Testis (tissue), 3 donors: ENCODE measurements around the gene ZNF627. TPM values are rescaled to one million over a fixed set of nuclear protein-coding genes. Genes with fewer than 3 reads are reported as not detected.
"Not testable (repeated sequence)": the region's sequence is repeated elsewhere in the genome, so short reads cannot be mapped to it uniquely, and the experiment has no call there.

Experiments
- DNase-seq: peaks from one replicate; pipeline ENCODE4 v3.0.0-alpha.2; 2019
- H3K27ac ChIP-seq, 2 donors: fragments of 200-600 bp; sonication (generic); one replicate each; pipeline ENCODE4 v1.5.1; 2019
- H3K27me3 ChIP-seq: fragments of 200-600 bp; sonication (generic); one replicate; pipeline ENCODE4 v1.5.1; 2019
- H3K36me3 ChIP-seq: fragments of 200-600 bp; sonication (generic); one replicate; pipeline ENCODE4 v1.5.1; 2017; ENCODE audit warnings: low read depth; ENCODE audit errors: missing control alignments
- H3K4me1 ChIP-seq: fragments of 200-600 bp; sonication (generic); one replicate; pipeline ENCODE4 v1.5.1; 2019
- H3K4me3 ChIP-seq, 2 donors: fragments of 200-600 bp; sonication (generic); one replicate each; pipeline ENCODE4 v1.5.1; 2017 to 2019
- H3K9me3 ChIP-seq: fragments of 200-600 bp; sonication (generic); one replicate; pipeline ENCODE4 v1.5.1; 2017
- CTCF ChIP-seq, 3 experiments: fragments of 450-650 bp in 2 of 3; fragments of 200-600 bp in 1 of 3; sonication (generic) in 1 of 3; IDR thresholded peaks; one replicate each; pipeline ENCODE4 v1.5.1; 2016 to 2019; ENCODE audit warnings: antibody characterized with exemption in 3 of 3, mild to moderate bottlenecking in 2 of 3, moderate library complexity in 1 of 3
- POLR2A ChIP-seq: fragments of 450-650 bp; IDR thresholded peaks from one replicate; pipeline ENCODE4 v1.6.1; 2017; ENCODE audit warnings: antibody characterized with exemption, mild to moderate bottlenecking, moderate library complexity
- WGBS, 2 donors: methylation state at CpG; one replicate each; pipeline ENCODE4 v1.1.5; 2018; 5-methylcytosine and 5-hydroxymethylcytosine counted together
- intact Hi-C: fragments of 100-400 bp; cut with DNase I; formaldehyde crosslinking; loops from one replicate; pipeline ENCODE4 v1.15.1; 2023; ENCODE audit warnings: low total_unique reads
- polyA plus RNA-seq: library from polyadenylated mRNA; stranded (reverse); fragments of 350-450 nt; fragmentation: Illumina TruSeq; extraction: RNeasy Lipid Tissue Mini Kit (QIAGEN cat#74804); gene quantifications from one replicate; pipeline ENCODE4 v1.2.3, GENCODE V29; 2014; ENCODE audit warnings: low read depth, low replicate concordance; ENCODE audit not compliant: insufficient read depth
- total RNA-seq, 2 donors: library from RNA; depleted of rRNA; stranded (reverse); fragments of >200 nt; gene quantifications; one replicate each; pipeline ENCODE4 v1.2.3, GENCODE V29; 2016

The ZNF627 gene
- total and polyA plus RNA-seq, 3 donors from 2014 or later, result 15.5 to 17.2 (median 16.7) TPM

- Histone ChIP-seq H3K36me3 (no peaks in the 10 kb centered on the region), H3K4me1 (peaks cover 3% of the 10 kb centered on the region), H3K27ac (peak overlapping the region; percentile 83 to 88), H3K4me3 (peak overlapping the region; percentile 73 to 76), H3K9me3 (no peaks in the 10 kb centered on the region), H3K27me3 (no peaks in the 10 kb centered on the region)
- TF ChIP-seq POLR2A (no peak), CTCF (IDR thresholded peaks at IDR 0.05) (no peak)
- 33 to 54% methylated on average over 10 of the region's 10 CpGs for WGBS, 2 donors
- intact Hi-C loops, result no loop called here
- no peak for DNase-seq
These were observed 810 bp downstream of the ZNF627 start for GRCh38 chr19:11598103-11598483.

DNA sequence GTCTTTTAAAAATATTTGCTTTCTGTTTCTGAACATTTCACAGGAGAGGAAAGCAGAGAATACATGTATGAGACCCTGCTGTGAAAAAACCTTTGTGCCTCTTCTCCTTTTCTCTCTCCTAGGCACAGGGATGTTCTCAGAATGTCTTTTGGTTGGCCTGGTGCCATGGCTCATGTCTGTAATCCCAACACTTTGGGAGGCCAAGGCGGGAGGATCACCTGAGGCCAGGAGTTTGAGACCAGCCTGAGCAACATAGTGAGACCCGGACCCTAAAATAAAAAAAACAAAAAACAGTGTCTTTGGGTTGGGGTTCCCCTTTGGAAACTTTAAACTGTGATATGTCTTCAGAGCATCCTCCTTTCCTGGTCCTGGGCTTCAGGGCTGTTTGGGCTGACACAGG is 1.5 kb downstream of the ZNF627 start:
- WGBS, 2 donors, result 92 to 100% methylated on average over 2 of the region's 2 CpGs
- Histone ChIP-seq H3K36me3 (no peaks in the 10 kb centered on the region), H3K4me3 (no peak overlapping the region), H3K27me3 (no peaks in the 10 kb centered on the region), H3K27ac (no peak overlapping the region), H3K9me3 (no peaks in the 10 kb centered on the region), H3K4me1 (peaks cover 3% of the 10 kb centered on the region)
- no peak for TF ChIP-seq CTCF (IDR thresholded peaks at IDR 0.05)
- TF ChIP-seq POLR2A, result no peak
- no peak for DNase-seq
- intact Hi-C loops, result no loop called here

DNA sequence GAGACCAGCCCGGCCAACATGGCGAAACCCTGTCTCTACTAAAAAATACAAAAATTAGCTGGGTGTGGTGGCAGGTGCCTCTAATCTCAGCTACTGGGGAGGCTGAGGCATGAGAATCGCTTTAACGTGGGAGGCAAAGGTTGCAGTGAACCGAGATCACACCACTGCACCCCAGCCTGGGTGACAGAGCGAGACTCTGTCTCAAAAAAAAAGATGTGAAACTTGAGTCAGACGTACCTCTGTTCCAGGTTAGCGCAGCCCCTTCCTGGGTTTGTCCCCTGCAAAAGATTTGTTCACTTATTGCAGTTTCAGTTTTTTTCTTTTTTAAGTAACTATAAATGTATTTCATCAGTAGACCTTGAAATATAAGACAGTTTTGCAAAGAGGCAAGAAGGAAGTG is 2.4 kb downstream of the ZNF627 start:
- intact Hi-C loops, DNase-seq: not testable (repeated sequence)

GRCh38 chr19:11606484-11606883 is 9.2 kb downstream of the ZNF627 start:
- intact Hi-C loops, result no loop called here
- H3K9me3 ChIP-seq, result no peaks in the 10 kb centered on the region
- no peak overlapping the region for H3K27ac ChIP-seq
- TF ChIP-seq POLR2A (no peak), CTCF (IDR thresholded peaks at IDR 0.05) (no peak)
- H3K4me1 ChIP-seq, result no peaks in the 10 kb centered on the region
- H3K4me3 ChIP-seq, result no peak overlapping the region
- 97% methylated on average over 6 to 8 of the region's 8 CpGs for WGBS, 2 donors
- no peaks in the 10 kb centered on the region for H3K27me3 ChIP-seq
- DNase-seq, result no peak
- H3K36me3 ChIP-seq, result no peaks in the 10 kb centered on the region

More for the DNA sequence above, 2.4 kb downstream of the ZNF627 start:
- not testable (repeated sequence) for H3K9me3 ChIP-seq, H3K27me3 ChIP-seq, H3K36me3 ChIP-seq, H3K27ac ChIP-seq, H3K4me3 ChIP-seq, H3K4me1 ChIP-seq
- 95% methylated on average over 8 of the region's 8 CpGs for WGBS, 2 donors

DNA sequence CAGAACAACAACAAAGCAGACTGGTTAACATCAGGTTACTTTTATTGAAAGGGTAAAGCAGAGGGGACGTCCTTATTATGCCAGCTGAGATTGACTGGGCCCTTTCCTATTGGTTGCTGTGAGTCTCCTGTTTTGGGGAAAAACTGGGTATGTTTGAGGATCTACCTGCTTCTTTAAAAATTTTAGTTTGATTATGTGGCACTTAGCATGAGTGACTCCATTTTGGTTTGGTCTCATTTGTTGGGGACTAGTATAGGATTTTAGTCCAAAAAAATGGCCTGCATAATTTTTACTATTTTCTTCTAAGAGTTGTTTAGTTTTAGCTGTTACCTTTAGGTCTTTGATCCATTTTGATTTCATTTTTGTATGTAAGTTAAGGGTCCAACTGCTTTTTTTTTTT is 14.4 kb downstream of the ZNF627 start:
- no peaks in the 10 kb centered on the region for H3K36me3 ChIP-seq
- intact Hi-C loops, result no loop called here
- WGBS, 2 donors, result 83 to 91% methylated on average over 1 of the region's 1 CpG
- H3K27ac ChIP-seq, result no peak overlapping the region
- H3K27me3 ChIP-seq, result no peaks in the 10 kb centered on the region
- H3K9me3 ChIP-seq, result no peaks in the 10 kb centered on the region
- no peak overlapping the region for H3K4me3 ChIP-seq
- TF ChIP-seq POLR2A (no peak), CTCF (IDR thresholded peaks at IDR 0.05) (no peak)
- no peak for DNase-seq
- no peaks in the 10 kb centered on the region for H3K4me1 ChIP-seq
